H1 (cell line): ENCODE measurements around the gene VASN. TPM values are rescaled to one million over a fixed set of nuclear protein-coding genes. Genes with fewer than 3 reads are reported as not detected.

Source experiments
- CBX5 ChIP-seq: fragments of 300-800, 300-1000 bp; sonication (generic); IDR thresholded peaks from 2 replicates; pipeline ENCODE4 v1.7.1; 2016; ENCODE audit warnings: antibody characterized with exemption, low read length, low read depth
- PHF8 ChIP-seq: fragments of 200-600 bp; sonication (generic); conservative IDR thresholded peaks from 2 replicates; pipeline ENCODE4 v1.7.1; 2012; ENCODE audit warnings: low read depth, mild to moderate bottlenecking, inconsistent platforms, low read length, moderate library complexity
- polyA plus RNA-seq, 7 experiments: library from polyadenylated mRNA; depleted of rRNA in 3 of 7; stranded (reverse) in 5 of 7; unstranded in 2 of 7; fragments of >200 nt in 5 of 7; fragments of 200-250 nt in 2 of 7; gene quantifications; 1 replicate in 5 of 7; 2 replicates in 1 of 7; 4 replicates in 1 of 7; pipeline versions ENCODE4 v1.2.1 to v1.2.3, GENCODE V29; 2011 to 2013; ENCODE audit warnings: missing spikeins in 2 of 7, mixed read lengths in 2 of 7
- total RNA-seq: library from RNA; stranded (reverse); fragmentation: NEBNext Ultra II Directional; extraction: Animal tissue kit (Norgen Biotek cat#: 25700); gene quantifications from 2 replicates; pipeline ENCODE4 v1.2.1, GENCODE V29; 2021

The VASN gene
- total and polyA plus RNA-seq, 2 of the 8 experiments (the other 6 are each of a cell fraction or from before 2014, with no cell fraction given) = 9.6 to 11.3 TPM

DNA sequence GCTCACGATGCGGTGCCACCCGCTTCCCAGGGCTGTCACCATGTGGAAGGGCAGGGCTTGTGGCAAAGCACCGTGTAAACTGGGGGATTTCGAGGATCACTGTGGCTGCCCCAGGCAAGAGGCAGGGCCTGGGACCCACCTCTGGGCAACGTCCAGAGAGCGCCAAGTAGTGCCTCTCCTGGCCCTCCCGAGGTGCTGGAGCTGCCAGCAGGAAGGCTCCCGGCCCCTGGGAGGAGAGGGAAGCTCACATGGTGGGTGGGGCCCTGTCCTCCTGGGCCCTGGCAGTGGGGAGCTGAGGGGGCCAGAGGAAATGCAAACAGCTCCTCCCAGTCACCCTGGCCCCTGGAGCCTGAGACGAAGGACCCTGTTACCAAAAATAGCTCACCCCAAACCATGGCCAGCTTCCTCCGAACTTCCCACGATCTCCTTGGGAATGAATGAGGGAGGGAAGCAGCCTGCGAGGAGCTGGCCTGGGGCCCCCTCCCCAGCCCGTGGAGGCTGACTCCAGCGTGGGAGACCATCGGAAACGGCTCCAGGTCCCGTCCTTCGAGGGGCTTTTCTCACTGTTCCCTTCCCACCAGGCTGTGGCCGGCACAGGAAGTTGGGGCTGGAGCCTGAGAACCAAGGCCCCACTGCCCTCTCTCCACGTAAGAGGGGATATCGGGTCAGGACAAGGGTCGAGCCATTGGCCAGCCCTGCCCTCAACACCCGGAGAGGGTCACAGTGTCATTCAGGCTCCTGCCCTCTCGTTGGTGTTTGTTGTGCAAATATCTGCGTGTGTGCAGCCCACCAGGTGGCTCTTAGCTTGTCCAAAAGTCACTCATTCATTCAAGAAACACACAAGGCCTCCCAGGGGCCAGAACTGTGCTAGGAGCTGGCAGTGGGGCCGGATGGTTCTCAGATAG lies 17.7 kb downstream of the VASN start (continued):
- TF ChIP-seq CBX5 (no peak), PHF8 (no peak)
